ENCODE results near the gene SH3BP5. TPM values are rescaled to one million over a fixed set of nuclear protein-coding genes. Genes with fewer than 3 reads are reported as not detected.

Gene SH3BP5
- total RNA-seq, 1 experiment from 2014 or later: 39.3 TPM

GRCh38 chr3:15273227-15273626, 59.2 kb downstream of the SH3BP5 start:
- CTCF ChIA-PET: no interaction called here
- intact Hi-C loops (cut with micrococcal nuclease; ENCODE audit: unreplicated experiment): no loop called here
- Histone ChIP-seq H3K9me3 (ENCODE audit: insufficient read depth, low read depth) (no peaks in the 10 kb centered on the region), H2AFZ (no peak overlapping the region), H3F3A (ENCODE audit: insufficient read depth, low read depth) (peaks cover 9% of the 10 kb centered on the region), H3K79me2 (ENCODE audit: low read depth) (peaks cover 15% of the 10 kb centered on the region; the same call in 1 of the 2 replicates), H3K9me2 (ENCODE audit: insufficient read depth) (no peaks in the 10 kb centered on the region), H3K4me3 (no peak overlapping the region), H3K4me1 (replicated peaks; ENCODE audit: insufficient read depth) (peaks cover 23% of the 10 kb centered on the region), H3K27me3 (ENCODE audit: insufficient read depth, low read depth) (no peaks in the 10 kb centered on the region), H4K20me1 (ENCODE audit: insufficient read depth) (no peaks in the 10 kb centered on the region), H3K4me2 (no peak overlapping the region), H3K27ac (0 out of 2 replicates have a peak overlapping the region, but pooled peaks have one; percentile 31), H3K36me3 (ENCODE audit: low read depth) (no peaks in the 10 kb centered on the region)
- DNase-seq: no peak
- POLR2A ChIA-PET (ENCODE audit: unreplicated experiment): no interaction called here
- TF ChIP-seq CTCF (conservative IDR thresholded peaks at IDR 0.05): no peak
- TF ChIP-seq EZH2 (IDR thresholded peaks at IDR 0.05; ENCODE audit: low read depth): no peak
- BruUV-seq (replicated peaks): no TSS peak

- no peak for DNase-seq
- H3K4me1 ChIP-seq (replicated peaks; ENCODE audit: insufficient read depth): peaks cover 27% of the 10 kb centered on the region
- no peak overlapping the region for H2AFZ ChIP-seq
- H3K9me3 ChIP-seq (ENCODE audit: insufficient read depth, low read depth): no peaks in the 10 kb centered on the region
- H3K4me3 ChIP-seq: no peak overlapping the region
- no peaks in the 10 kb centered on the region for H3K9me2 ChIP-seq (ENCODE audit: insufficient read depth)
- no TSS peak for BruUV-seq (replicated peaks)
- peaks cover 15% of the 10 kb centered on the region; the same call in 1 of the 2 replicates for H3K79me2 ChIP-seq (ENCODE audit: low read depth)
- ChIA-PET POLR2A (ENCODE audit: unreplicated experiment) (interaction anchor here (0.6 kb wide), 1 partner anchor 10 kb away, joined by 5 read pairs; no protein-coding TSS in a partner anchor), CTCF (no interaction called here)
- H3K36me3 ChIP-seq (ENCODE audit: low read depth): no peaks in the 10 kb centered on the region
- H3K27me3 ChIP-seq (ENCODE audit: insufficient read depth, low read depth): no peaks in the 10 kb centered on the region
- intact Hi-C loops (cut with micrococcal nuclease; ENCODE audit: unreplicated experiment): no loop called here
- peak overlapping the region; percentile 31 for H3K27ac ChIP-seq
- H3K4me2 ChIP-seq: no peak overlapping the region
- H4K20me1 ChIP-seq (ENCODE audit: insufficient read depth): no peaks in the 10 kb centered on the region; the same call in 1 of the 2 replicates
- no peak for TF ChIP-seq EZH2 (IDR thresholded peaks at IDR 0.05; ENCODE audit: low read depth)
- no peak; the same call in 1 of the 2 replicates for TF ChIP-seq CTCF (conservative IDR thresholded peaks at IDR 0.05)
- H3F3A ChIP-seq (ENCODE audit: insufficient read depth, low read depth): peaks cover 9% of the 10 kb centered on the region
Measured at GRCh38 chr3:15272426-15273196, 59.8 kb downstream of the SH3BP5 start.

GRCh38 chr3:15271785-15272381, 60.5 kb downstream of the SH3BP5 start:
- Histone ChIP-seq H3K4me1 (replicated peaks; ENCODE audit: insufficient read depth) (peaks cover 27% of the 10 kb centered on the region), H3K9me3 (ENCODE audit: insufficient read depth, low read depth) (no peaks in the 10 kb centered on the region), H4K20me1 (ENCODE audit: insufficient read depth) (no peaks in the 10 kb centered on the region; the same call in 1 of the 2 replicates), H3K27me3 (ENCODE audit: insufficient read depth, low read depth) (no peaks in the 10 kb centered on the region), H3K79me2 (ENCODE audit: low read depth) (peaks cover 15% of the 10 kb centered on the region; the same call in 1 of the 2 replicates), H3K27ac (peak overlapping the region; percentile 31), H3K36me3 (ENCODE audit: low read depth) (no peaks in the 10 kb centered on the region), H3K4me3 (no peak overlapping the region), H3K9me2 (ENCODE audit: insufficient read depth) (no peaks in the 10 kb centered on the region), H3K4me2 (no peak overlapping the region), H2AFZ (no peak overlapping the region), H3F3A (ENCODE audit: insufficient read depth, low read depth) (peaks cover 9% of the 10 kb centered on the region)
- no peak for DNase-seq
- BruUV-seq (replicated peaks): no TSS peak
- ChIA-PET CTCF (no interaction called here), POLR2A (ENCODE audit: unreplicated experiment) (no interaction called here)
- intact Hi-C loops (cut with micrococcal nuclease; ENCODE audit: unreplicated experiment): no loop called here
- TF ChIP-seq EZH2 (IDR thresholded peaks at IDR 0.05; ENCODE audit: low read depth) (no peak), CTCF (conservative IDR thresholded peaks at IDR 0.05) (no peak)
